ENCODE data around the gene DTX3L. TPM values are rescaled to one million over a fixed set of nuclear protein-coding genes. Genes with fewer than 3 reads are reported as not detected.

Gene DTX3L
- polyA plus RNA-seq, 2 donors: 5.9 to 6.4 TPM

DNA sequence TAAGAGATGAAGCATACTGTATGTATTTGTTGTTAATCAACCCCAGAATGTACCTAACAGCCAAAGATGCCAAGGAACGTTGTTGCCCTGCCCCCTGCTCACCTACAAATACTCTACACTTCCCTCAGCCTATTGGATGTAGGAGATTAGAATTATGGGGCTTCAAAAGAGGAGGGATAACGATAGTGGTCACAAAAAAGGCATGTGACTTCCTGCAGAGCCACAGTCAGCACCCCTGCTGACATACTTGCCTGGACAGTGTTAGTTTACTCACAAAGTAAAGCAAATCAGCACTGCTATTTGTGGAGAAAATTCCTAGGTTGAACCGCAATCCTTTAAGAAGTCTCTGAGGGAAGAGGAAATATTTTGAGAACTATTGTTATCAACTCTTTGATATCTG is 51.2 kb downstream of the DTX3L start:
- H3K27me3 ChIP-seq (ENCODE audit: control insufficient read depth in 1 of 2, insufficient read depth in 2 of 2, low read length in 2 of 2): no peaks in the 10 kb centered on the region
- 47 to 49% methylated on average over 3 of the region's 3 CpGs for WGBS, 2 donors
- H3K36me3 ChIP-seq (ENCODE audit: control insufficient read depth in 2 of 2, insufficient read depth in 2 of 2, low read length in 1 of 2): no peaks in the 10 kb centered on the region
- H3K4me1 ChIP-seq (ENCODE audit: control insufficient read depth in 2 of 2, insufficient read depth in 2 of 2, low read length in 1 of 2): no peaks in the 10 kb centered on the region
- H3K27ac ChIP-seq (ENCODE audit: low read depth in 2 of 2, low read length in 1 of 2): no peak overlapping the region
- no peaks in the 10 kb centered on the region for H3K9me3 ChIP-seq (ENCODE audit: control insufficient read depth in 2 of 2, insufficient read depth in 1 of 2, low read depth in 1 of 2, low read length in 1 of 2)
- H3K4me3 ChIP-seq (ENCODE audit: low read depth in 1 of 2, low read length in 2 of 2): no peak overlapping the region

DNA sequence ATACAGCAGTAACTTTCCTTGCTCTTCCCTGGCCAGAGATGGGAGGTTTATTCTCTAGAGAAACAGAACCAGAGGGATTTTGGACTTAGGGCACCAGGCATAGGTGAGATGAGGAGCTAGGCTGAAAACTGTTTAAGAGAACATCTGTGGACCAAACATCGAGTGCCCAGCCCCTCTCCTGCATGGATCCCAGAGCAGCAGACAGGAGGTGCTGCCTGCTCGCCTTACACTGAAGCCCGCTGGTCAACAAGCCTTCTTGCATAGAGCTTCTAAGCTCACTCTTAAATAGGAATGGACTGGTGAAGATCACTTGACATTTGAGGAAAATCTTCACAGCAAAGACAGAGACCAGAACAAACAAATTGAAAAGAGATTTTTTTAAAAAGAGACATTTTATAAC is 54.5 kb downstream of the DTX3L start:
- no peak overlapping the region for H3K27ac ChIP-seq (ENCODE audit: low read depth in 2 of 2, low read length in 1 of 2)
- no peaks in the 10 kb centered on the region for H3K4me1 ChIP-seq (ENCODE audit: control insufficient read depth in 2 of 2, insufficient read depth in 2 of 2, low read length in 1 of 2)
- H3K27me3 ChIP-seq (ENCODE audit: control insufficient read depth in 1 of 2, insufficient read depth in 2 of 2, low read length in 2 of 2): peaks cover 0 to 2% of the 10 kb centered on the region in 2 donors
- H3K4me3 ChIP-seq (ENCODE audit: low read depth in 1 of 2, low read length in 2 of 2): no peak overlapping the region
- H3K36me3 ChIP-seq (ENCODE audit: control insufficient read depth in 2 of 2, insufficient read depth in 2 of 2, low read length in 1 of 2): no peaks in the 10 kb centered on the region
- 77 to 84% methylated on average over 3 of the region's 3 CpGs for WGBS, 2 donors
- H3K9me3 ChIP-seq (ENCODE audit: control insufficient read depth in 2 of 2, insufficient read depth in 1 of 2, low read depth in 1 of 2, low read length in 1 of 2): no peaks in the 10 kb centered on the region

DNA sequence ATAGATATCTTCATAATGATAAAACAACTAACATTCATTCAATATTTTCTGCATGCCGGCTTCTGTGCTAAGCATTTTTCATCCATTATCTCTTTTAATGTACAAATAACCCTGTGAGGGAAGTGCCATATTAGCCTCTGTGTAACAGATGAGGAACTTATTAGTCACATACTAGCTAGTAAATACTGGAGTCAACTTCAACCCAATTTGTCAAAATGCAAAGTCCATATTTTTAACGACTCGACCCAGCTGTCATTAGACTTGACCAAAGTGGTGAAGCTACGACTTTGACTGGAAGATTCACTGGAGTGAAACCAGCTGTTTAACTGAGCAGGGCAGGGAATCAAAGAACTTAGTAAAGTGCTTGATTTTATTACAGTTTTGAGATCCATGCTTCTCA is 54.9 kb downstream of the DTX3L start:
- H3K9me3 ChIP-seq (ENCODE audit: control insufficient read depth in 2 of 2, insufficient read depth in 1 of 2, low read depth in 1 of 2, low read length in 1 of 2): no peaks in the 10 kb centered on the region
- no peaks in the 10 kb centered on the region for H3K36me3 ChIP-seq (ENCODE audit: control insufficient read depth in 2 of 2, insufficient read depth in 2 of 2, low read length in 1 of 2)
- H3K4me3 ChIP-seq (ENCODE audit: low read depth in 1 of 2, low read length in 2 of 2): no peak overlapping the region
- WGBS, 2 donors: 62 to 64% methylated on average over 4 of the region's 4 CpGs
- peaks cover 0 to 2% of the 10 kb centered on the region in 2 donors for H3K27me3 ChIP-seq (ENCODE audit: control insufficient read depth in 1 of 2, insufficient read depth in 2 of 2, low read length in 2 of 2)
- H3K27ac ChIP-seq (ENCODE audit: low read depth in 2 of 2, low read length in 1 of 2): no peak overlapping the region
- no peaks in the 10 kb centered on the region for H3K4me1 ChIP-seq (ENCODE audit: control insufficient read depth in 2 of 2, insufficient read depth in 2 of 2, low read length in 1 of 2)

DNA sequence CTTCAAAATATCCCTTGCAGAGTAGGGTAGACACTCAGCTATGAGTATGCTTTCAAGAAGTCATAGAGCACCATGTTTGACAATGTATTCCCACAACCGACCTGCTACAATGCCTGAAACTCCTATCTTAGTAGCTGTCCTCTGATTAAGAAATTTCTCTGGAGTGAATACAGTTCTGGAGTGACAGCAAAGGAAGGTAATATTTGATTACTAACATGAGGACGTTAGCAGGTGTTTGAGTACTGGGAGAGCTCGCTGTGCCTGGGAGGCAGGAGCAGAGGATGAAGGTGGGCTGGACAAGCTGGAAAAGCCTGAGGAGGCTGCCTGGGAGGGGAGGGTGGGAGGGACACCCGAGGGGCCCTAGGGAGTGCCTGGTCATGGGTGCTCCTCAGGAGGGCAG is 56.3 kb downstream of the DTX3L start:
- Histone ChIP-seq H3K9me3 (ENCODE audit: control insufficient read depth in 2 of 2, insufficient read depth in 1 of 2, low read depth in 1 of 2, low read length in 1 of 2) (no peaks in the 10 kb centered on the region), H3K36me3 (ENCODE audit: control insufficient read depth in 2 of 2, insufficient read depth in 2 of 2, low read length in 1 of 2) (no peaks in the 10 kb centered on the region), H3K4me3 (ENCODE audit: low read depth in 1 of 2, low read length in 2 of 2) (no peak overlapping the region), H3K27ac (ENCODE audit: low read depth in 2 of 2, low read length in 1 of 2) (no peak overlapping the region), H3K27me3 (ENCODE audit: control insufficient read depth in 1 of 2, insufficient read depth in 2 of 2, low read length in 2 of 2) (peaks cover 0 to 2% of the 10 kb centered on the region in 2 donors), H3K4me1 (ENCODE audit: control insufficient read depth in 2 of 2, insufficient read depth in 2 of 2, low read length in 1 of 2) (no peaks in the 10 kb centered on the region)
- WGBS, 2 donors: 57 to 73% methylated on average over 4 of the region's 4 CpGs

DNA sequence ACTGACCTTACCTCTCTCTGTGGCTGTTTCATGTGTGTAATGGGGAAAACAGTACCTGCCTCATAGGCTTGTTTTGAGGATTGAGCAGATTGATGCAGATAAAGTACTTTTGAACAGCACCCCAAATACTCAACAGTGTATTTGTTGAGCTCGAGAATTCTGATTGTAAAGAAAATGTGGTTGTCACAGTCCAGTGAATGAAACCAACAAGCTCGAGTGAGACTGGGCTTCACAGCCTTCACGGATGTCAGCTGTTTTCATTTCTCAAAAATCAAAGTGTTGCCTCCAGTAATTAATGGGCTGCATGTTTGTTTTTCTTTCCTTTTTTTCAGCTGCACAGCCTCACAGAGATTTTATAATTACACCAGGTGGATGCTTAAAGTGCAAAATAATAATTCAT is 57.0 kb downstream of the DTX3L start:
- H3K36me3 ChIP-seq (ENCODE audit: control insufficient read depth in 2 of 2, insufficient read depth in 2 of 2, low read length in 1 of 2): no peaks in the 10 kb centered on the region
- H3K9me3 ChIP-seq (ENCODE audit: control insufficient read depth in 2 of 2, insufficient read depth in 1 of 2, low read depth in 1 of 2, low read length in 1 of 2): no peaks in the 10 kb centered on the region
- H3K27me3 ChIP-seq (ENCODE audit: control insufficient read depth in 1 of 2, insufficient read depth in 2 of 2, low read length in 2 of 2): peaks cover 0 to 2% of the 10 kb centered on the region in 2 donors
- no peaks in the 10 kb centered on the region for H3K4me1 ChIP-seq (ENCODE audit: control insufficient read depth in 2 of 2, insufficient read depth in 2 of 2, low read length in 1 of 2)
- 35 to 42% methylated on average over 3 of the region's 3 CpGs for WGBS, 2 donors
- no peak overlapping the region for H3K27ac ChIP-seq (ENCODE audit: low read depth in 2 of 2, low read length in 1 of 2)
- H3K4me3 ChIP-seq (ENCODE audit: low read depth in 1 of 2, low read length in 2 of 2): no peak overlapping the region

DNA sequence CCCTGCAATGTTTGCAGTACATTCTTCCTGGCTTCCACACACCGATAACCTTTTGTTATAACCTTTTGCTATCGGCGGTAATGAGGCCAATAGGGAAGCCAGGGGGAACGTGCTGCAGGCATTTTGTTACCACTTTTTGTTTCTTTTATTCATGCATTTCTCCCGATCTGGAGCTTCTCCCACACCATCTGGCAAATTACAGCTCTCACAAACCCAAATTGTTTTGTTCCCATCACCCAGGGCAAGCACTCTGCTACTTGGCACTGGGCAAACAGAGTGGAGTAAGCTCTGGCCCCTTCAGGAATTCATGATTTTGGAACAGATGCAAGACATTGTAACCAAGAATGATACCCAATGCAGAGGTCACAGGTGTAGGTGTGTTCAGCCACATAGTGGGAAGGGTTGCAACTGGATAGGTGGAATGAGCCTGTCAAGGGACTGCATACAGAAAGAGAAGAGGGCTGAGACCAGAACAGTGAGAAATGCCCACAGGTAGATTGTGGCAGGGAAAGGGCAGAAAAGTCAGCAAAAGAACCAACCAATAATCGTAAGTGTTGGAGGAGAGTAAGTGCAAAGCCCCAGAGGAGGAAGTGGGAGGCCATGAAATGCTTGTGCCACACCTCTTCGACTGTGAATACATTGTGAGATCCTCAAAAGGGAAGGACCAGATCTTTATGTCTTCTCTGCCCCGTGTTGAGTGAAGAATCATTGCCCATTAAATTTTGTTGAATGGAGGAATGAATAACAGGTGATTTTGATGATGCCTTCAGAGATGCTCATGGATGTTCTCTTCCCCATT is 59.1 kb downstream of the DTX3L start:
- WGBS, 2 donors: 78 to 83% methylated on average over 8 of the region's 8 CpGs
- Histone ChIP-seq H3K36me3 (ENCODE audit: control insufficient read depth in 2 of 2, insufficient read depth in 2 of 2, low read length in 1 of 2) (no peaks in the 10 kb centered on the region), H3K4me1 (ENCODE audit: control insufficient read depth in 2 of 2, insufficient read depth in 2 of 2, low read length in 1 of 2) (no peaks in the 10 kb centered on the region), H3K27me3 (ENCODE audit: control insufficient read depth in 1 of 2, insufficient read depth in 2 of 2, low read length in 2 of 2) (peaks cover 0 to 2% of the 10 kb centered on the region in 2 donors), H3K27ac (ENCODE audit: low read depth in 2 of 2, low read length in 1 of 2) (no peak overlapping the region), H3K4me3 (ENCODE audit: low read depth in 1 of 2, low read length in 2 of 2) (no peak overlapping the region), H3K9me3 (ENCODE audit: control insufficient read depth in 2 of 2, insufficient read depth in 1 of 2, low read depth in 1 of 2, low read length in 1 of 2) (no peaks in the 10 kb centered on the region)

Other genes with a start within 250 kb of the DTX3L start
- over 10,000 TPM in 1 of 2 donors, 1,000 to 10,000 TPM in 1; 7,202 to 12,533 TPM for gene CSTA, start 239.1 kb upstream of the DTX3L start, polyA plus RNA-seq
- 10 to 100 TPM; 32.9 to 41.9 TPM for gene MIX23, start 181.1 kb upstream of the DTX3L start, polyA plus RNA-seq
- 100 to 1,000 TPM; 242 TPM for gene FAM162A, start 180.2 kb upstream of the DTX3L start, polyA plus RNA-seq
- 1 to 10 TPM; 1.3 TPM for gene WDR5B, start 148.3 kb upstream of the DTX3L start, polyA plus RNA-seq
- 10 to 100 TPM in 1 of 2 donors, 1 to 10 TPM in 1; 8.5 to 13.9 TPM for gene KPNA1, start 49.4 kb upstream of the DTX3L start, polyA plus RNA-seq
- 10 to 100 TPM; 17.1 to 20.0 TPM for gene PARP9, start within 50 bp of the DTX3L start, polyA plus RNA-seq
- gene PARP15, start 13.3 kb downstream of the DTX3L start, polyA plus RNA-seq: under 1 TPM; 0.46 to 0.94 TPM
- 1 to 10 TPM; 5.4 to 6.6 TPM for gene PARP14, start 116.5 kb downstream of the DTX3L start, polyA plus RNA-seq
- 1 to 10 TPM; 4.2 to 7.5 TPM for gene HSPBAP1, start 229.5 kb downstream of the DTX3L start, polyA plus RNA-seq
- 10 to 100 TPM; 10.1 to 14.3 TPM for gene SLC49A4, start 230.7 kb downstream of the DTX3L start, polyA plus RNA-seq

Data from esophagus (tissue), 2 donors.